Choroid plexus epithelial cell (primary cell): Measurements from ENCODE around the gene MCU.

ENCODE experiments used
- DNase-seq: peaks from one replicate; pipeline ENCODE4 v3.0.0-alpha.2; 2010; ENCODE audit warnings: low read depth
- H3K4me3 ChIP-seq: 2 replicates; pipeline ENCODE4 v1.5.1; 2011; ENCODE audit warnings: low read depth, mild to moderate bottlenecking, control low read depth, low read length, moderate library complexity
- CTCF ChIP-seq: conservative IDR thresholded peaks from 2 replicates; pipeline ENCODE4 v1.5.1; 2011; ENCODE audit warnings: low read depth, mild to moderate bottlenecking, control low read depth, inconsistent platforms, low read length, moderate library complexity

Gene MCU

DNA sequence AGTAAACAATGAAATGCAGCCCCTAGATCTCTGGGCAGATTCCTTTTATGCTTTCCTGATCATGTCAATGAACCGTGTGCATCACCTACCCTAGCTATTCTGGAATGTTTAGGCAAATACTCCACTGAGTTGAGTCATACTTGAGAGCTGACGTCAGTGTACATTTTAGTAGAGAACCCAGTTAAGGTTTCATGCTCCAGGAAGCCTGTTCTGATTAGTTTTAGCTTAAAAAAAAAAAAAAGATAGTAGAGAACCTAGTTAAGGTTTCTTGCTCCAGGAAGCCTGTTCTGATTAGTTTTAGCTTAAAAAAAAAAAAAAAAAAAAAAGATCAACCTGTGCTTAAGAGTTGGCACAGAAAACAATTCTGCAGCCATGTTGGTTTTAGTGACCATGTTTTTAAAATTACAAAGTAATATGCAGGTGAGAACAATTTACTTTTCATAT is 3.7 kb upstream of the MCU start:
- H3K4me3 ChIP-seq = no peak overlapping the region
- peak; percentile 91 for DNase-seq
- no peak for TF ChIP-seq CTCF

DNA sequence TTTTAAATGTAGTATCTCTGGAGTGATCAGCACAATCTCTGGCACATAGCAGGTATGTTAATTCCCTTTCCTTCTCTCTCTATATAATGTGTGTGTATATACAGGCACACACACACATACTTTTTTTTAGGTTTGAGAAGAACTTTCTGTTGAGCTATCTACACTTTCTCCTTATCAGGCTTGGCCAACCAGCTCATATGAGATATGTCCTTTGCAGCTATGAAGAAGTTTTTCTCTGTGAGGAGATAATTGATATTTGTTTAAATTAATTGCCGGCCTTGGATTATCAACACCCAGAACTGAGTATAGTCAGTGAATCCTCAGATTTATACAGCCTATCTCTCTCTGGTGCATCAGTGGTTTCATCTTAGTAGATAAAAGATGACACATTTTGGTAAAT is 2.3 kb upstream of the MCU start:
- H3K4me3 ChIP-seq = no peak overlapping the region
- TF ChIP-seq CTCF = no peak
- DNase-seq = no peak

GRCh38 chr10:72690071-72690755 is 1.7 kb upstream of the MCU start:
- TF ChIP-seq CTCF = no peak
- H3K4me3 ChIP-seq = no peak overlapping the region
- DNase-seq = no peak

DNA sequence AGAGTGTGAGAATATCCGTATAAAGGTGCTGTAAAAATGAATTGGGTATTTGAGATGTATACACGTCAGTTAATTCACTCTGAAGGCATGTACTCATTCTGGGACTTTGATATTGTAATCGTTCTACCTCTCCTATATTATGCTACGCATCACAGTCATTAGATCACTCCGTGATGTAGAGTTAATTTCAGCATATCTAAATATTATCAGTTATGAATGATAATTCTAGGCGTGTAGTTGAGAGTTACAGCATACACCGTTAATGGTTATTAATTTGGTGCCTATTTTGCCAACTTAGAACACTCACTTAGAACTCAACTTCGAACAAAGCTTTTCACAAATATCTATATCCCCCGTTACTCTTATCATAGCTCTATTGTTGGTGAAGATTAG is 477 bp upstream of the MCU start:
- TF ChIP-seq CTCF = no peak
- peak overlapping the region; percentile 84 for H3K4me3 ChIP-seq
- DNase-seq = no peak

- TF ChIP-seq CTCF = no peak
- no peak for DNase-seq
- peak overlapping the region; percentile 84 for H3K4me3 ChIP-seq
Measured at GRCh38 chr10:72692744-72692993, 726 bp downstream of the MCU start.

- no peak for TF ChIP-seq CTCF
- H3K4me3 ChIP-seq = peak overlapping the region; percentile 84
- peak; percentile 41 for DNase-seq
Measured at GRCh38 chr10:72692994-72693781, 1.2 kb downstream of the MCU start.
